ENCODE measurements around the gene ADAM10. TPM values are rescaled to one million over a fixed set of nuclear protein-coding genes. Genes with fewer than 3 reads are reported as not detected.

ADAM10 gene
- total and polyA plus RNA-seq, 2 of the 4 experiments (the other 2 are of a cell fraction): 110 to 185 TPM

GRCh38 chr15:58590926-58591325, 158.6 kb downstream of the ADAM10 start:
- no peak overlapping the region for H4K5ac ChIP-seq (ENCODE audit: low read depth, low read length)
- no TSS peak for BruUV-seq (replicated peaks)
- H3K27me3 ChIP-seq (ENCODE audit: control insufficient read depth, insufficient read depth, low read length): no peaks in the 10 kb centered on the region
- H3K4ac ChIP-seq (ENCODE audit: low read depth, low read length): no peak overlapping the region
- DNase-seq (no peak), ATAC-seq (ENCODE audit: low read depth) (no peak)
- 0 out of 2 replicates have a peak overlapping the region, but pooled peaks have one; percentile 12 for H3K18ac ChIP-seq (ENCODE audit: low read depth, low read length)
- no peak overlapping the region for H3K27ac ChIP-seq (ENCODE audit: insufficient read depth, low read length)
- H3K14ac ChIP-seq (replicated peaks; ENCODE audit: low read depth, low read length): no peak overlapping the region; the same call in 1 of the 2 replicates
- H2BK5ac ChIP-seq (ENCODE audit: low read depth, low read length, poor library complexity, severe bottlenecking): no peak overlapping the region
- WGBS, 2 experiments (ENCODE audit: extremely low coverage in 2 of 2, insufficient read length in 1 of 2): no CpG with 5 or more reads among the region's 1 CpG
- dilution Hi-C loops (cut with HindIII; ENCODE audit: low sequenced_read_pairs, unreplicated experiment): no loop called here
- H4K91ac ChIP-seq (ENCODE audit: insufficient read depth, low read depth, low read length): peak overlapping the region; percentile 6; the same call in 1 of the 2 replicates
- H2AK9ac ChIP-seq (replicated peaks; ENCODE audit: low read depth, low read length, poor library complexity): no peak overlapping the region
- no peak overlapping the region for H3K4me3 ChIP-seq (ENCODE audit: insufficient read depth, low read depth, low read length)
- no peak overlapping the region for H4K8ac ChIP-seq (ENCODE audit: low read depth in 2 of 2, low read length in 2 of 2)
- no peaks in the 10 kb centered on the region; a peak in 1 of 4 replicates for H3K79me1 ChIP-seq (ENCODE audit: low read depth in 1 of 2, low read length in 2 of 2)
- H2AK5ac ChIP-seq (ENCODE audit: low read depth, low read length): no peak overlapping the region
- no peaks in the 10 kb centered on the region for H3K9me3 ChIP-seq (ENCODE audit: control insufficient read depth, insufficient read depth, low read length)
- H2BK20ac ChIP-seq (ENCODE audit: low read depth, low read length): no peak overlapping the region
- no peak for TF ChIP-seq RFX5 (IDR thresholded peaks at IDR 0.05; ENCODE audit: low read depth, low read length)
- TF ChIP-seq FOS (IDR thresholded peaks at IDR 0.05; ENCODE audit: low read depth, low read length): no peak
- no peak for TF ChIP-seq NFE2L2 (IDR thresholded peaks at IDR 0.05; ENCODE audit: low read depth, low read length)
- TF ChIP-seq MXI1 (IDR thresholded peaks at IDR 0.05; ENCODE audit: borderline replicate concordance, low read depth, low read length): no peak
- no peak for TF ChIP-seq MAZ (IDR thresholded peaks at IDR 0.05; ENCODE audit: borderline replicate concordance, low read depth, low read length)
- TF ChIP-seq MAFK (IDR thresholded peaks at IDR 0.05; ENCODE audit: low read depth, low read length): no peak
- TF ChIP-seq USF2 (IDR thresholded peaks at IDR 0.05; ENCODE audit: low read depth, low read length): no peak
- TF ChIP-seq CTCF (conservative IDR thresholded peaks at IDR 0.05; ENCODE audit: low read depth, low read length): no peak
- no peak for TF ChIP-seq SMC3 (IDR thresholded peaks at IDR 0.05; ENCODE audit: low read depth, low read length)
- no peak for TF ChIP-seq BHLHE40 (IDR thresholded peaks at IDR 0.05; ENCODE audit: low read depth, low read length)
- TF ChIP-seq RCOR1 (IDR thresholded peaks at IDR 0.05; ENCODE audit: insufficient replicate concordance, low read length): no peak
- intact Hi-C loops (cut with micrococcal nuclease): no loop called here
- H3K4me2 ChIP-seq (ENCODE audit: low read depth, low read length): no peak overlapping the region
- H2BK15ac ChIP-seq (ENCODE audit: low read depth, low read length): peak overlapping the region; percentile 34; the same call in 1 of the 3 replicates
- H2AFZ ChIP-seq (replicated peaks; ENCODE audit: low read length, poor library complexity): no peak overlapping the region
- no peak overlapping the region for H3K9ac ChIP-seq (ENCODE audit: low read depth, low read length)
- ChIA-PET CTCF (interaction anchor here (0.6 to 0.8 kb wide), 2 partner anchors 73 to 321 kb away, joined by 3 to 4 read pairs; no protein-coding TSS in a partner anchor), POLR2A (ENCODE audit: unreplicated experiment) (no interaction called here)
- H2BK120ac ChIP-seq (ENCODE audit: low read depth, low read length): no peak overlapping the region
- no peak overlapping the region for H3K56ac ChIP-seq (ENCODE audit: extremely low read depth, insufficient read depth, low read length)
- no peaks in the 10 kb centered on the region; the same call in 1 of the 2 replicates for H3K9me1 ChIP-seq (ENCODE audit: insufficient read depth, low read length)
- no peaks in the 10 kb centered on the region for H3K36me3 ChIP-seq (ENCODE audit: control insufficient read depth, insufficient read depth, low read length)
- H3K4me1 ChIP-seq (ENCODE audit: control insufficient read depth, insufficient read depth, low read length): peaks cover 5% of the 10 kb centered on the region; the same call in 1 of the 2 replicates
- in situ Hi-C loops (cut with MboI; ENCODE audit: low sequenced_read_pairs): no loop called here
- H3K23ac ChIP-seq (ENCODE audit: low read depth, low read length): no peak overlapping the region
- H4K20me1 ChIP-seq (ENCODE audit: insufficient read depth, low read length): no peaks in the 10 kb centered on the region
